WTC11 (cell line): ENCODE results near the gene NUP210. TPM values are rescaled to one million over a fixed set of nuclear protein-coding genes. Genes with fewer than 3 reads are reported as not detected.

ENCODE experiments used
- ATAC-seq: fragments of 200-7000 bp; cut with Tn5 transposase; 2 replicates; pipeline ENCODE4 v1.10.0; 2021; ENCODE audit warnings: mild to moderate bottlenecking, moderate library complexity
- CTCF ChIA-PET: fragments of 300-600 bp; sonication (Branson Sonifier 250); formaldehyde crosslinking; loops from one replicate; lab custom pipeline; 2021; ENCODE audit warnings: antibody characterized with exemption; lab: Charles Lee
- POLR2A ChIA-PET: fragments of 350-600 bp; sonication (Branson Sonifier 250); formaldehyde crosslinking; loops from one replicate; lab custom pipeline; 2021; ENCODE audit warnings: antibody characterized with exemption; lab: Charles Lee
- DNase-seq: peaks from one replicate; pipeline ENCODE4 v3.0.0; 2021; ENCODE audit warnings: low spot score
- H3K27ac Mint-ChIP-seq: 2 replicates; pipeline ENCODE4 v1.8.0; 2021; ENCODE audit warnings: mixed read lengths
- H3K27me3 Mint-ChIP-seq: 2 replicates; pipeline ENCODE4 v1.8.0; 2021; ENCODE audit warnings: low read depth, mild to moderate bottlenecking, moderate library complexity, mixed read lengths
- H3K36me3 Mint-ChIP-seq: 2 replicates; pipeline ENCODE4 v1.8.0; 2021; ENCODE audit warnings: mixed read lengths
- H3K4me1 Mint-ChIP-seq: 2 replicates; pipeline ENCODE4 v1.8.0; 2022; ENCODE audit warnings: mixed read lengths
- H3K4me3 Mint-ChIP-seq: 2 replicates; pipeline ENCODE4 v1.8.0; 2021; ENCODE audit warnings: mild to moderate bottlenecking, moderate library complexity, mixed read lengths
- H3K9me3 Mint-ChIP-seq: 2 replicates; pipeline ENCODE4 v1.8.0; 2021; ENCODE audit warnings: mixed read lengths
- CREM ChIP-seq: sonication (generic); formaldehyde crosslinking; IDR thresholded peaks from 2 replicates; pipeline ENCODE4 v1.8.1; 2022; ENCODE audit warnings: mild to moderate bottlenecking, missing genetic modification reagents, moderate library complexity
- ESRRA ChIP-seq: sonication (generic); formaldehyde crosslinking; IDR thresholded peaks from 2 replicates; pipeline ENCODE4 v1.8.1; 2022; ENCODE audit warnings: mild to moderate bottlenecking, missing genetic modification reagents, borderline replicate concordance
- FOXJ3 ChIP-seq: sonication (generic); formaldehyde crosslinking; IDR thresholded peaks from 2 replicates; pipeline ENCODE4 v1.9.0; 2021; ENCODE audit warnings: missing genetic modification reagents, mild to moderate bottlenecking, borderline replicate concordance
- FOXP1 ChIP-seq: sonication (generic); formaldehyde crosslinking; IDR thresholded peaks from 2 replicates; pipeline ENCODE4 v1.8.0; 2022; ENCODE audit warnings: missing genetic modification reagents, mild to moderate bottlenecking, moderate library complexity, borderline replicate concordance
- JUN ChIP-seq: sonication (generic); formaldehyde crosslinking; IDR thresholded peaks from 2 replicates; pipeline ENCODE4 v1.8.0; 2023; ENCODE audit warnings: mild to moderate bottlenecking, missing genetic modification reagents
- NFATC4 ChIP-seq: fragments of 250-450 bp; sonication (Bioruptor Pico); IDR thresholded peaks from 2 replicates; pipeline ENCODE4 v1.9.0; 2021; ENCODE audit warnings: mild to moderate bottlenecking
- NFE2L1 ChIP-seq: sonication (generic); formaldehyde crosslinking; IDR thresholded peaks from 2 replicates; pipeline ENCODE4 v1.8.1; 2023; ENCODE audit warnings: missing genetic modification reagents
- NFYB ChIP-seq: sonication (generic); formaldehyde crosslinking; conservative IDR thresholded peaks from 2 replicates; pipeline ENCODE4 v1.8.0; 2022; ENCODE audit warnings: low read depth, missing genetic modification reagents
- SMAD4 ChIP-seq: sonication (generic); formaldehyde crosslinking; IDR thresholded peaks from 2 replicates; pipeline ENCODE4 v1.8.0; 2022; ENCODE audit warnings: mild to moderate bottlenecking, missing genetic modification reagents
- TEAD4 ChIP-seq: sonication (generic); formaldehyde crosslinking; IDR thresholded peaks from 2 replicates; pipeline ENCODE4 v1.8.0; 2022; ENCODE audit warnings: mild to moderate bottlenecking, missing genetic modification reagents
- ZNF232 ChIP-seq: sonication (generic); formaldehyde crosslinking; IDR thresholded peaks from 2 replicates; pipeline ENCODE4 v1.8.0; 2022; ENCODE audit warnings: mild to moderate bottlenecking, missing genetic modification reagents
- ZNF416 ChIP-seq: fragments of 250-450 bp; sonication (Bioruptor Pico); IDR thresholded peaks from 2 replicates; pipeline ENCODE4 v1.9.0; 2021; ENCODE audit warnings: mild to moderate bottlenecking, inconsistent platforms
- total RNA-seq: library from RNA; stranded (reverse); gene quantifications from 3 replicates; pipeline ENCODE4 v1.2.3, GENCODE V29; 2021
- TF ChIP-seq, protein P1 (sequence below): sonication (generic); formaldehyde crosslinking; IDR thresholded peaks from 2 replicates; pipeline ENCODE4 v1.8.0; 2022; ENCODE audit warnings: mild to moderate bottlenecking, missing genetic modification reagents
- TF ChIP-seq, protein P2 (sequence below): sonication (generic); formaldehyde crosslinking; IDR thresholded peaks from 2 replicates; pipeline ENCODE4 v1.8.0; 2022; ENCODE audit warnings: mild to moderate bottlenecking, missing genetic modification reagents
- TF ChIP-seq, protein P3 (sequence below): sonication (generic); formaldehyde crosslinking; IDR thresholded peaks from 2 replicates; pipeline ENCODE4 v1.8.0; 2022; ENCODE audit warnings: mild to moderate bottlenecking, missing genetic modification reagents
- TF ChIP-seq, protein P4 (sequence below): sonication (generic); formaldehyde crosslinking; IDR thresholded peaks from 2 replicates; pipeline ENCODE4 v1.8.1; 2022; ENCODE audit warnings: mild to moderate bottlenecking, moderate library complexity, missing genetic modification reagents
- TF ChIP-seq, protein P5 (sequence below): sonication (generic); formaldehyde crosslinking; IDR thresholded peaks from 2 replicates; pipeline ENCODE4 v1.8.1; 2023; ENCODE audit warnings: mild to moderate bottlenecking, missing genetic modification reagents, moderate library complexity
- TF ChIP-seq, protein P6 (sequence below): sonication (generic); formaldehyde crosslinking; IDR thresholded peaks from 2 replicates; pipeline ENCODE4 v1.8.1; 2023; ENCODE audit warnings: mild to moderate bottlenecking, moderate library complexity, missing genetic modification reagents

NUP210 gene
- total RNA-seq, 1 experiment from 2014 or later: 59.2 TPM

DNA sequence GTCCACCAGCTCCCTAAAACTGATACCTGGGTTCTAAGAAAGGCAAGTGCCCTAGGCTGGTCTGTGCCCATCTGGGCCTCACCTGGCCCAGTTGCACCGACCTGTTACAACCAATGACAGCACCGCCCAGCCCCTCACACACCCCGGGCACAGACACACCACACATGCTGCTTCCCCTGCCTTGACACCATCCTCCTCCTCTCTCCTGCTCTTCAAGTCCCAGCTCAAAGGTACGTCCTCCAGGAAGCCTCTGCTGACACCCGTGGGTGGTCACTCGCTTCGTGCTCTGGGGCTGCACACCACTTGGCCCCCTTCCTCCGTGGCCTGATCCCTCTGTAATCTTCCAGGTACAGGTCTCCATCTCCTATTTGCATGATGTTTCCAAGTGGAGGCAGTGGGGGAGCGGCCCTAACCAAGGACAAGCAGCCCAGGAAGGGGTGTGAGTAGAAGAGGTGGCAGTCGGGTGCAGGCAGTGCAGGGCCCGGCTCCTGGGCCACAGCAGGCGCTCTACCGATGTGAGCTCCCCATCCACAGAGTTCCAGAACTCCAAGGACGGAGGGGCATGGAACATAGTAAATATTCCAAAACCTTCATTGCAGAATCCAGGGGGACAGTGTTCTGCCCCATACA lies 144.6 kb downstream of the NUP210 start:
- TF ChIP-seq, protein P1, sequence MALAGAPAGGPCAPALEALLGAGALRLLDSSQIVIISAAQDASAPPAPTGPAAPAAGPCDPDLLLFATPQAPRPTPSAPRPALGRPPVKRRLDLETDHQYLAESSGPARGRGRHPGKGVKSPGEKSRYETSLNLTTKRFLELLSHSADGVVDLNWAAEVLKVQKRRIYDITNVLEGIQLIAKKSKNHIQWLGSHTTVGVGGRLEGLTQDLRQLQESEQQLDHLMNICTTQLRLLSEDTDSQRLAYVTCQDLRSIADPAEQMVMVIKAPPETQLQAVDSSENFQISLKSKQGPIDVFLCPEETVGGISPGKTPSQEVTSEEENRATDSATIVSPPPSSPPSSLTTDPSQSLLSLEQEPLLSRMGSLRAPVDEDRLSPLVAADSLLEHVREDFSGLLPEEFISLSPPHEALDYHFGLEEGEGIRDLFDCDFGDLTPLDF: no peak
- TF ChIP-seq ESRRA (CRISPR knock-in tag): no peak
- TF ChIP-seq FOXJ3 (CRISPR knock-in tag): no peak
- no peak for TF ChIP-seq CREM (CRISPR knock-in tag)
- TF ChIP-seq NFYB: no peak
- TF ChIP-seq JUN (CRISPR knock-in tag): no peak
- TF ChIP-seq, protein P2, sequence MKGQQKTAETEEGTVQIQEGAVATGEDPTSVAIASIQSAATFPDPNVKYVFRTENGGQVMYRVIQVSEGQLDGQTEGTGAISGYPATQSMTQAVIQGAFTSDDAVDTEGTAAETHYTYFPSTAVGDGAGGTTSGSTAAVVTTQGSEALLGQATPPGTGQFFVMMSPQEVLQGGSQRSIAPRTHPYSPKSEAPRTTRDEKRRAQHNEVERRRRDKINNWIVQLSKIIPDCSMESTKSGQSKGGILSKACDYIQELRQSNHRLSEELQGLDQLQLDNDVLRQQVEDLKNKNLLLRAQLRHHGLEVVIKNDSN (CRISPR knock-in tag): no peak
- no peak for TF ChIP-seq ZNF416 (CRISPR knock-in tag)
- TF ChIP-seq, protein P3, sequence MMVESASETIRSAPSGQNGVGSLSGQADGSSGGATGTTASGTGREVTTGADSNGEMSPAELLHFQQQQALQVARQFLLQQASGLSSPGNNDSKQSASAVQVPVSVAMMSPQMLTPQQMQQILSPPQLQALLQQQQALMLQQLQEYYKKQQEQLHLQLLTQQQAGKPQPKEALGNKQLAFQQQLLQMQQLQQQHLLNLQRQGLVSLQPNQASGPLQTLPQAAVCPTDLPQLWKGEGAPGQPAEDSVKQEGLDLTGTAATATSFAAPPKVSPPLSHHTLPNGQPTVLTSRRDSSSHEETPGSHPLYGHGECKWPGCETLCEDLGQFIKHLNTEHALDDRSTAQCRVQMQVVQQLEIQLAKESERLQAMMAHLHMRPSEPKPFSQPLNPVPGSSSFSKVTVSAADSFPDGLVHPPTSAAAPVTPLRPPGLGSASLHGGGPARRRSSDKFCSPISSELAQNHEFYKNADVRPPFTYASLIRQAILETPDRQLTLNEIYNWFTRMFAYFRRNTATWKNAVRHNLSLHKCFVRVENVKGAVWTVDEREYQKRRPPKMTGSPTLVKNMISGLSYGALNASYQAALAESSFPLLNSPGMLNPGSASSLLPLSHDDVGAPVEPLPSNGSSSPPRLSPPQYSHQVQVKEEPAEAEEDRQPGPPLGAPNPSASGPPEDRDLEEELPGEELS: no peak
- TF ChIP-seq SMAD4 (CRISPR knock-in tag): no peak
- TF ChIP-seq ZNF232: no peak
- TF ChIP-seq NFATC4 (CRISPR knock-in tag): no peak
- TF ChIP-seq NFE2L1 (CRISPR knock-in tag): no peak
- TF ChIP-seq TEAD4 (CRISPR knock-in tag): no peak
- TF ChIP-seq, protein P4, sequence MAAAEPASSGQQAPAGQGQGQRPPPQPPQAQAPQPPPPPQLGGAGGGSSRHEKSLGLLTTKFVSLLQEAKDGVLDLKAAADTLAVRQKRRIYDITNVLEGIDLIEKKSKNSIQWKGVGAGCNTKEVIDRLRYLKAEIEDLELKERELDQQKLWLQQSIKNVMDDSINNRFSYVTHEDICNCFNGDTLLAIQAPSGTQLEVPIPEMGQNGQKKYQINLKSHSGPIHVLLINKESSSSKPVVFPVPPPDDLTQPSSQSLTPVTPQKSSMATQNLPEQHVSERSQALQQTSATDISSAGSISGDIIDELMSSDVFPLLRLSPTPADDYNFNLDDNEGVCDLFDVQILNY (CRISPR knock-in tag): no peak
- TF ChIP-seq, protein P5, sequence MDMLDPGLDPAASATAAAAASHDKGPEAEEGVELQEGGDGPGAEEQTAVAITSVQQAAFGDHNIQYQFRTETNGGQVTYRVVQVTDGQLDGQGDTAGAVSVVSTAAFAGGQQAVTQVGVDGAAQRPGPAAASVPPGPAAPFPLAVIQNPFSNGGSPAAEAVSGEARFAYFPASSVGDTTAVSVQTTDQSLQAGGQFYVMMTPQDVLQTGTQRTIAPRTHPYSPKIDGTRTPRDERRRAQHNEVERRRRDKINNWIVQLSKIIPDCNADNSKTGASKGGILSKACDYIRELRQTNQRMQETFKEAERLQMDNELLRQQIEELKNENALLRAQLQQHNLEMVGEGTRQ: no peak
- TF ChIP-seq FOXP1: no peak
- TF ChIP-seq, protein P6, sequence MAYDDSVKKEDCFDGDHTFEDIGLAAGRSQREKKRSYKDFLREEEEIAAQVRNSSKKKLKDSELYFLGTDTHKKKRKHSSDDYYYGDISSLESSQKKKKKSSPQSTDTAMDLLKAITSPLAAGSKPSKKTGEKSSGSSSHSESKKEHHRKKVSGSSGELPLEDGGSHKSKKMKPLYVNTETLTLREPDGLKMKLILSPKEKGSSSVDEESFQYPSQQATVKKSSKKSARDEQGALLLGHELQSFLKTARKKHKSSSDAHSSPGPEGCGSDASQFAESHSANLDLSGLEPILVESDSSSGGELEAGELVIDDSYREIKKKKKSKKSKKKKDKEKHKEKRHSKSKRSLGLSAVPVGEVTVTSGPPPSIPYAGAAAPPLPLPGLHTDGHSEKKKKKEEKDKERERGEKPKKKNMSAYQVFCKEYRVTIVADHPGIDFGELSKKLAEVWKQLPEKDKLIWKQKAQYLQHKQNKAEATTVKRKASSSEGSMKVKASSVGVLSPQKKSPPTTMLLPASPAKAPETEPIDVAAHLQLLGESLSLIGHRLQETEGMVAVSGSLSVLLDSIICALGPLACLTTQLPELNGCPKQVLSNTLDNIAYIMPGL (CRISPR knock-in tag): no peak
- Mint-ChIP-seq H3K27me3 (no peaks in the 10 kb centered on the region), H3K4me1 (peaks cover 19% of the 10 kb centered on the region), H3K4me3 (no peak overlapping the region), H3K36me3 (no peaks in the 10 kb centered on the region), H3K9me3 (peaks cover 4% of the 10 kb centered on the region; the same call in 1 of the 2 replicates), H3K27ac (no peak overlapping the region)
- CTCF ChIA-PET: interaction anchor here (0.6 to 2.8 kb wide), 3 partner anchors 46 to 270 kb away, joined by 3 to 5 read pairs (median 3); no protein-coding TSS in a partner anchor
- POLR2A ChIA-PET: no interaction called here
- 0 out of 2 replicates have a peak, but pooled peaks have one; percentile 14 for ATAC-seq
- DNase-seq: no peak
